ENCODE measurements around the gene SIDT2. TPM values are rescaled to one million over a fixed set of nuclear protein-coding genes. Genes with fewer than 3 reads are reported as not detected.
"Not testable (repeated sequence)": the region's sequence is repeated elsewhere in the genome, so short reads cannot be mapped to it uniquely, and the experiment has no call there.

SIDT2 gene
- total RNA-seq, 1 experiment from 2014 or later = 5.1 TPM

- no peak for DNase-seq (ENCODE audit: low read depth)
Observed at GRCh38 chr11:117204283-117205080, 25.9 kb downstream of the SIDT2 start.

GRCh38 chr11:117205211-117205818 lies 26.8 kb downstream of the SIDT2 start:
- DNase-seq (ENCODE audit: low read depth) = no peak

GRCh38 chr11:117206111-117206510 lies 27.6 kb downstream of the SIDT2 start:
- DNase-seq (ENCODE audit: low read depth) = not testable (repeated sequence)

- peak; percentile 24 for DNase-seq (ENCODE audit: low read depth)
Observed at GRCh38 chr11:117206859-117207258, 28.3 kb downstream of the SIDT2 start.

GRCh38 chr11:117207481-117207880 lies 28.9 kb downstream of the SIDT2 start:
- DNase-seq (ENCODE audit: low read depth) = not testable (repeated sequence)

GRCh38 chr11:117208710-117209109 lies 30.2 kb downstream of the SIDT2 start:
- DNase-seq (ENCODE audit: low read depth) = not testable (repeated sequence)

GRCh38 chr11:117209351-117210125 lies 31.0 kb downstream of the SIDT2 start:
- not testable (repeated sequence) for DNase-seq (ENCODE audit: low read depth)

GRCh38 chr11:117210620-117211019 lies 32.1 kb downstream of the SIDT2 start:
- no peak for DNase-seq (ENCODE audit: low read depth)

- DNase-seq (ENCODE audit: low read depth) = no peak
Observed at GRCh38 chr11:117212697-117213355, 34.3 kb downstream of the SIDT2 start.

- DNase-seq (ENCODE audit: low read depth) = no peak
Observed at GRCh38 chr11:117214404-117215110, 36.0 kb downstream of the SIDT2 start.

GRCh38 chr11:117217141-117218084 lies 38.9 kb downstream of the SIDT2 start:
- no peak for DNase-seq (ENCODE audit: low read depth)

GRCh38 chr11:117218133-117218915 lies 39.8 kb downstream of the SIDT2 start:
- no peak for DNase-seq (ENCODE audit: low read depth)

GRCh38 chr11:117219001-117219400 lies 40.5 kb downstream of the SIDT2 start:
- no peak for DNase-seq (ENCODE audit: low read depth)

GRCh38 chr11:117219455-117219854 lies 40.9 kb downstream of the SIDT2 start:
- DNase-seq (ENCODE audit: low read depth) = no peak

- no peak for DNase-seq (ENCODE audit: low read depth)
Observed at GRCh38 chr11:117219995-117220394, 41.5 kb downstream of the SIDT2 start.

- DNase-seq (ENCODE audit: low read depth) = no peak
Observed at GRCh38 chr11:117220568-117220967, 42.0 kb downstream of the SIDT2 start.

- DNase-seq (ENCODE audit: low read depth) = no peak
Observed at GRCh38 chr11:117220999-117221774, 42.6 kb downstream of the SIDT2 start.

- DNase-seq (ENCODE audit: low read depth) = peak; percentile 69
Observed at GRCh38 chr11:117221775-117222517, 43.4 kb downstream of the SIDT2 start.

All from Daoy (cell line).